PC-9 (cell line): ENCODE results near the gene GSTO2. TPM values are rescaled to one million over a fixed set of nuclear protein-coding genes. Genes with fewer than 3 reads are reported as not detected.
A peak's percentile ranks its signal among the peaks of the same experiment; 100 is the strongest.

Source experiments
- BruUV-seq: library from RNA; stranded (reverse); fragments of 400-500 nt; replicated peaks from 2 replicates; lab custom pipeline; 2021; lab: Mats Ljungman, UMichigan
- CTCF ChIA-PET: fragments of 300-600 bp; sonication (Branson Sonifier 250); formaldehyde crosslinking; loops from one replicate; lab custom pipeline; 2022; ENCODE audit warnings: antibody characterized with exemption; lab: Charles Lee
- POLR2A ChIA-PET: fragments of 300-600 bp; sonication (Branson Sonifier 250); formaldehyde crosslinking; loops from one replicate; lab custom pipeline; 2022; ENCODE audit warnings: antibody characterized with exemption; ENCODE audit not compliant: unreplicated experiment; lab: Charles Lee
- DNase-seq, 2 experiments: peaks; one replicate each; pipeline versions ENCODE4 v3.0.0 to v3.0.0-alpha.2; 2015 to 2022; ENCODE audit warnings: mixed read lengths in 1 of 2
- H2AFZ ChIP-seq: fragments of 200-600 bp; sonication (generic); 2 replicates; pipeline ENCODE4 v1.8.1; 2017; ENCODE audit warnings: antibody characterized with exemption
- H3F3A ChIP-seq: fragments of 200-600 bp; sonication (generic); 2 replicates; pipeline ENCODE4 v1.8.1; 2017; ENCODE audit warnings: antibody characterized with exemption, mild to moderate bottlenecking, low read depth; ENCODE audit not compliant: insufficient read depth
- H3K27ac ChIP-seq: fragments of 200-600 bp; sonication (generic); 2 replicates; pipeline ENCODE4 v1.6.1; 2016; ENCODE audit warnings: mixed run types
- H3K27me3 ChIP-seq: fragments of 200-600 bp; sonication (generic); 2 replicates; pipeline ENCODE4 v1.6.1; 2016; ENCODE audit warnings: low read depth, mixed run types; ENCODE audit not compliant: insufficient read depth
- H3K36me3 ChIP-seq: fragments of 200-600 bp; sonication (generic); 2 replicates; pipeline ENCODE4 v1.6.1; 2016; ENCODE audit warnings: low read depth, mixed run types
- H3K4me1 ChIP-seq: fragments of 200-600 bp; sonication (generic); replicated peaks from 2 replicates; pipeline ENCODE4 v1.6.1; 2016; ENCODE audit warnings: mixed run types; ENCODE audit not compliant: insufficient read depth
- H3K4me2 ChIP-seq: fragments of 200-600 bp; sonication (generic); 2 replicates; pipeline ENCODE4 v1.6.1; 2017; ENCODE audit warnings: mixed run types
- H3K4me3 ChIP-seq: fragments of 200-600 bp; sonication (generic); 2 replicates; pipeline ENCODE4 v1.6.1; 2016; ENCODE audit warnings: mixed run types
- H3K79me2 ChIP-seq: fragments of 200-600 bp; sonication (generic); 2 replicates; pipeline ENCODE4 v1.6.1; 2017; ENCODE audit warnings: low read depth, mixed run types
- H3K9me2 ChIP-seq: fragments of 200-600 bp; sonication (generic); 2 replicates; pipeline ENCODE4 v1.8.1; 2017; ENCODE audit warnings: mild to moderate bottlenecking; ENCODE audit not compliant: insufficient read depth
- H3K9me3 ChIP-seq: fragments of 200-600 bp; sonication (generic); 2 replicates; pipeline ENCODE4 v1.8.1; 2016; ENCODE audit warnings: low read depth; ENCODE audit not compliant: insufficient read depth
- H4K20me1 ChIP-seq: fragments of 200-600 bp; sonication (generic); 2 replicates; pipeline ENCODE4 v1.8.1; 2017; ENCODE audit not compliant: insufficient read depth
- CTCF ChIP-seq: fragments of 200-600 bp; sonication (generic); conservative IDR thresholded peaks from 2 replicates; pipeline ENCODE4 v1.6.1; 2017; ENCODE audit warnings: mixed run types, antibody characterized with exemption, mild to moderate bottlenecking, moderate library complexity
- EZH2 ChIP-seq: fragments of 200-600 bp; sonication (generic); IDR thresholded peaks from 2 replicates; pipeline ENCODE4 v1.8.0; 2017; ENCODE audit warnings: antibody characterized with exemption, low read depth
- intact Hi-C: fragments of 100-400 bp; cut with micrococcal nuclease; formaldehyde crosslinking; loops from one replicate; pipeline ENCODE4 v1.10.0; 2022; ENCODE audit not compliant: unreplicated experiment
- total RNA-seq: library from RNA; stranded (reverse); gene quantifications from 2 replicates; pipeline ENCODE4 v1.2.3, GENCODE V29; 2021

Gene GSTO2
- total RNA-seq, 1 experiment from 2014 or later, result 3.3 TPM

DNA sequence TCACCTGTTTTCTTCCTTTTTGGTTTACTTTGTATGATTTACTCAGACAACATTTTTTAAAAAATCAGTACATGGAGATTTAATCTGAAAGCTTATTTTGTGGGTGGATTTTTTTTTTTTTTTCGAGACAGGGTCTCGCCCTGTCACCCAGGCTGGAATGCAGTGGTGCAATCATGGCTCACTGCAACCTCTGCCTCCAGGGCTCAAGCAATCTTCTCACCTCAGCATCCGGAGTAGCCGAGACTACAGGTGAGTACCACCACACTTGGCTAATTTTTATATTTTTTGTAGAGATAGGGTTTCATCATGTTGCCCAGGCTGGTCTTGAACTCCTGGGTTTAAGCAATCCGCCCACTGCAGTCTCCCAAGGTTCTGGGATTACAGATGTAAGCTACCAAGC is 11.7 kb upstream of the GSTO2 start:
- H3K4me2 ChIP-seq, result peak overlapping the region; percentile 76
- H3F3A ChIP-seq, result peaks cover 19% of the 10 kb centered on the region
- no peaks in the 10 kb centered on the region for H3K27me3 ChIP-seq
- no peaks in the 10 kb centered on the region for H3K9me2 ChIP-seq
- H3K36me3 ChIP-seq, result peaks cover 24% of the 10 kb centered on the region; the same call in 1 of the 2 replicates
- TF ChIP-seq EZH2, result no peak
- no peak for TF ChIP-seq CTCF
- H3K79me2 ChIP-seq, result peaks cover 55% of the 10 kb centered on the region
- BruUV-seq, result no TSS peak
- POLR2A ChIA-PET, result no interaction called here
- H2AFZ ChIP-seq, result no peak overlapping the region
- CTCF ChIA-PET, result no interaction called here
- no peaks in the 10 kb centered on the region for H3K9me3 ChIP-seq
- intact Hi-C loops, result no loop called here
- no peaks in the 10 kb centered on the region for H4K20me1 ChIP-seq
- peak overlapping the region; percentile 37; the same call in 1 of the 2 replicates for H3K27ac ChIP-seq
- peak overlapping the region; percentile 83; the same call in 1 of the 2 replicates for H3K4me3 ChIP-seq
- no peak for DNase-seq
- peaks cover 35% of the 10 kb centered on the region for H3K4me1 ChIP-seq

GRCh38 chr10:104258209-104258608 is 10.8 kb upstream of the GSTO2 start:
- no TSS peak for BruUV-seq
- Histone ChIP-seq H3K4me2 (no peak overlapping the region), H3K9me3 (no peaks in the 10 kb centered on the region), H3K79me2 (peaks cover 55% of the 10 kb centered on the region), H4K20me1 (no peaks in the 10 kb centered on the region), H3K9me2 (no peaks in the 10 kb centered on the region), H3K4me3 (no peak overlapping the region), H3F3A (peaks cover 19% of the 10 kb centered on the region), H2AFZ (no peak overlapping the region), H3K27ac (0 out of 2 replicates have a peak overlapping the region, but pooled peaks have one; percentile 37), H3K4me1 (peaks cover 35% of the 10 kb centered on the region), H3K27me3 (no peaks in the 10 kb centered on the region), H3K36me3 (peaks cover 24% of the 10 kb centered on the region; the same call in 1 of the 2 replicates)
- ChIA-PET POLR2A (no interaction called here), CTCF (no interaction called here)
- intact Hi-C loops, result no loop called here
- no peak for DNase-seq
- TF ChIP-seq EZH2 (no peak), CTCF (no peak)

DNA sequence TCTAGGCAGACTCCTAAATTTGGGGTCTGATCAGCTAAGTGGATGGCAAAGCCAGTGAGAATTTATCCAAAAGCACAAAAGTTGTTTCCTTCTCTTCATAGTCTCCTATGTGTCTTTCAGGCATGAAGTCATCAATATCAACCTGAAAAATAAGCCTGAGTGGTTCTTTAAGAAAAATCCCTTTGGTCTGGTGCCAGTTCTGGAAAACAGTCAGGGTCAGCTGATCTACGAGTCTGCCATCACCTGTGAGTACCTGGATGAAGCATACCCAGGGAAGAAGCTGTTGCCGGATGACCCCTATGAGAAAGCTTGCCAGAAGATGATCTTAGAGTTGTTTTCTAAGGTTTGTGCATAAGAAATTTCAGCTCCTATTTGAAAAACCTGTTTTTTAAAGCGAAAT is 9.5 kb upstream of the GSTO2 start:
- Histone ChIP-seq H3K4me3 (no peak overlapping the region), H3K9me2 (no peaks in the 10 kb centered on the region), H2AFZ (no peak overlapping the region), H4K20me1 (peaks cover 5% of the 10 kb centered on the region; the same call in 1 of the 2 replicates), H3K9me3 (no peaks in the 10 kb centered on the region), H3K79me2 (peaks cover 57% of the 10 kb centered on the region), H3K4me1 (peaks cover 28% of the 10 kb centered on the region), H3K27ac (no peak overlapping the region), H3K4me2 (no peak overlapping the region), H3K27me3 (no peaks in the 10 kb centered on the region), H3K36me3 (peaks cover 30% of the 10 kb centered on the region), H3F3A (peaks cover 22% of the 10 kb centered on the region)
- TF ChIP-seq CTCF (no peak), EZH2 (no peak)
- CTCF ChIA-PET, result no interaction called here
- intact Hi-C loops, result no loop called here
- no peak for DNase-seq
- no TSS peak for BruUV-seq
- POLR2A ChIA-PET, result no interaction called here
